ENCODE results near the gene SALL4.
"Not testable (repeated sequence)": the region's sequence is repeated elsewhere in the genome, so short reads cannot be mapped to it uniquely, and the experiment has no call there.

SALL4 gene

GRCh38 chr20:51765381-51765780, 36.9 kb downstream of the SALL4 start:
- DNase-seq (ENCODE audit: low read depth): not testable (repeated sequence)

GRCh38 chr20:51763965-51764602, 38.2 kb downstream of the SALL4 start:
- DNase-seq (ENCODE audit: low read depth): no peak

- no peak for DNase-seq (ENCODE audit: low read depth)
Observed at GRCh38 chr20:51760905-51761546, 41.3 kb downstream of the SALL4 start.

- no peak for DNase-seq (ENCODE audit: low read depth)
Observed at GRCh38 chr20:51759769-51760510, 42.4 kb downstream of the SALL4 start.

GRCh38 chr20:51758978-51759544, 43.3 kb downstream of the SALL4 start:
- DNase-seq (ENCODE audit: low read depth): no peak

- no peak for DNase-seq (ENCODE audit: low read depth)
Observed at GRCh38 chr20:51757226-51757625, 45.1 kb downstream of the SALL4 start.

- no peak for DNase-seq (ENCODE audit: low read depth)
Observed at GRCh38 chr20:51756653-51757052, 45.7 kb downstream of the SALL4 start.

- DNase-seq (ENCODE audit: low read depth): not testable (repeated sequence)
Observed at GRCh38 chr20:51753220-51753619, 49.1 kb downstream of the SALL4 start.

GRCh38 chr20:51752343-51752951, 49.9 kb downstream of the SALL4 start:
- DNase-seq (ENCODE audit: low read depth): no peak

- DNase-seq (ENCODE audit: low read depth): no peak
Observed at GRCh38 chr20:51750770-51751388, 51.4 kb downstream of the SALL4 start.

- DNase-seq (ENCODE audit: low read depth): peak; percentile 29
Observed at GRCh38 chr20:51750037-51750769, 52.1 kb downstream of the SALL4 start.

GRCh38 chr20:51749674-51750036, 52.7 kb downstream of the SALL4 start:
- no peak for DNase-seq (ENCODE audit: low read depth)

- DNase-seq (ENCODE audit: low read depth): no peak
Observed at GRCh38 chr20:51747182-51747911, 55.0 kb downstream of the SALL4 start.

- DNase-seq (ENCODE audit: low read depth): no peak
Observed at GRCh38 chr20:51745804-51746203, 56.5 kb downstream of the SALL4 start.

- no peak for DNase-seq (ENCODE audit: low read depth)
Observed at GRCh38 chr20:51740838-51741237, 61.5 kb downstream of the SALL4 start.

- DNase-seq (ENCODE audit: low read depth): not testable (repeated sequence)
Observed at GRCh38 chr20:51740308-51740707, 62.0 kb downstream of the SALL4 start.

- DNase-seq (ENCODE audit: low read depth): no peak
Observed at GRCh38 chr20:51739722-51740249, 62.5 kb downstream of the SALL4 start.

- DNase-seq (ENCODE audit: low read depth): no peak
Observed at GRCh38 chr20:51738877-51739447, 63.4 kb downstream of the SALL4 start.

GRCh38 chr20:51738261-51738660, 64.1 kb downstream of the SALL4 start:
- not testable (repeated sequence) for DNase-seq (ENCODE audit: low read depth)

GRCh38 chr20:51736947-51737346, 65.4 kb downstream of the SALL4 start:
- no peak for DNase-seq (ENCODE audit: low read depth)

All from activated gamma-delta T cell treated with anti-CD3 and anti-CD28 coated beads, Interleukin-2, amount 50 U/mL, for 16 hours (primary cell).